ENCODE measurements around the gene SPTLC3. TPM values are rescaled to one million over a fixed set of nuclear protein-coding genes. Genes with fewer than 3 reads are reported as not detected.

SPTLC3 gene
- total RNA-seq, 1 experiment from 2014 or later, result 10.7 TPM

DNA sequence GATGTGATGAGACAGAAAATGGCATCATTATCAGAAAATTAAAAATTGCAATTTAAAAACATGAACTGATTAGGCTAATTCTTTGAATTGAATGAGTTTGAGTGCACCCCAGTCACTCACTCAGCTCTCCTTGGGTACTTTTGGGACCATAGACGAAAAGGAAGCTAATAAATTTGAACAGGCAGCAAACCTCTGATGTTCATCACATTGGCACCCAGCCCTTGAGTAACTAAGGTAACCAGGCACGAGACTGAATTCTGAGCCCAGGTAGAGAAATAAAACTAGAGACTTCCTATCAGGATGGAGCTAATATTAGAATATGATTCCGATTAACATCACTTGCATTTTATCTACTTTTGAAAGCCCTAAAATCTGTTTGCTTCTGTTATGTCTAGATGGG, 131.4 kb downstream of the SPTLC3 start:
- Histone ChIP-seq H3K27me3 (ENCODE audit: insufficient read depth, low read depth) (no peaks in the 10 kb centered on the region), H3K27ac (no peak overlapping the region), H2AFZ (no peak overlapping the region), H3K4me2 (no peak overlapping the region), H3K9me2 (ENCODE audit: insufficient read depth) (no peaks in the 10 kb centered on the region; the same call in 1 of the 2 replicates), H3K79me2 (ENCODE audit: low read depth) (no peaks in the 10 kb centered on the region), H3K4me1 (replicated peaks; ENCODE audit: insufficient read depth) (no peaks in the 10 kb centered on the region), H3K4me3 (no peak overlapping the region), H3F3A (ENCODE audit: insufficient read depth, low read depth) (no peaks in the 10 kb centered on the region), H4K20me1 (ENCODE audit: insufficient read depth) (no peaks in the 10 kb centered on the region), H3K9me3 (ENCODE audit: insufficient read depth, low read depth) (no peaks in the 10 kb centered on the region), H3K36me3 (ENCODE audit: low read depth) (no peaks in the 10 kb centered on the region)
- no peak for TF ChIP-seq EZH2 (IDR thresholded peaks at IDR 0.05; ENCODE audit: low read depth)
- TF ChIP-seq, protein P1, sequence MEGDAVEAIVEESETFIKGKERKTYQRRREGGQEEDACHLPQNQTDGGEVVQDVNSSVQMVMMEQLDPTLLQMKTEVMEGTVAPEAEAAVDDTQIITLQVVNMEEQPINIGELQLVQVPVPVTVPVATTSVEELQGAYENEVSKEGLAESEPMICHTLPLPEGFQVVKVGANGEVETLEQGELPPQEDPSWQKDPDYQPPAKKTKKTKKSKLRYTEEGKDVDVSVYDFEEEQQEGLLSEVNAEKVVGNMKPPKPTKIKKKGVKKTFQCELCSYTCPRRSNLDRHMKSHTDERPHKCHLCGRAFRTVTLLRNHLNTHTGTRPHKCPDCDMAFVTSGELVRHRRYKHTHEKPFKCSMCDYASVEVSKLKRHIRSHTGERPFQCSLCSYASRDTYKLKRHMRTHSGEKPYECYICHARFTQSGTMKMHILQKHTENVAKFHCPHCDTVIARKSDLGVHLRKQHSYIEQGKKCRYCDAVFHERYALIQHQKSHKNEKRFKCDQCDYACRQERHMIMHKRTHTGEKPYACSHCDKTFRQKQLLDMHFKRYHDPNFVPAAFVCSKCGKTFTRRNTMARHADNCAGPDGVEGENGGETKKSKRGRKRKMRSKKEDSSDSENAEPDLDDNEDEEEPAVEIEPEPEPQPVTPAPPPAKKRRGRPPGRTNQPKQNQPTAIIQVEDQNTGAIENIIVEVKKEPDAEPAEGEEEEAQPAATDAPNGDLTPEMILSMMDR (conservative IDR thresholded peaks at IDR 0.05), result no peak
- DNase-seq, result no peak
- CTCF ChIA-PET, result no interaction called here
- intact Hi-C loops (cut with micrococcal nuclease; ENCODE audit: unreplicated experiment), result no loop called here
- no TSS peak for BruUV-seq (replicated peaks)
- POLR2A ChIA-PET (ENCODE audit: unreplicated experiment), result no interaction called here

DNA sequence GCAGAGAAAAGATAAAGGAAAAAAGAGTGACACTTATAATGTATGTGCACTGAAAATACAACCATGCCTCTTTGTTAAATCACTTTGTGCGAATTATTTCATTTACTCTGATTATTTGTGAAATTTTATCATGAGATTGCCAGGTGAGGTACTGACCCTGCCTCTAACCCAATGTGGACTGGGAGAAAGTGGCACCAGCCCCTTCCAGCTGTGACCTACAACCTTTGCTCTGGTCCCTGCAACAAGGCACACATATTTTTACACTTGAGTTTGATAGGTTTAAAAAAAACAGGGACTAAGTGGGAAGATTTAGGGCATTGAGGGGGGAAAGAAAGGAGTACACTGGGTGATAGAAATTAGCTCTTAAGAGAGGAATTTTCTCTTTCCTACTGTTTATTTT, 132.0 kb downstream of the SPTLC3 start:
- POLR2A ChIA-PET (ENCODE audit: unreplicated experiment), result no interaction called here
- Histone ChIP-seq H3K36me3 (ENCODE audit: low read depth) (no peaks in the 10 kb centered on the region), H3F3A (ENCODE audit: insufficient read depth, low read depth) (no peaks in the 10 kb centered on the region), H3K4me3 (no peak overlapping the region), H3K27me3 (ENCODE audit: insufficient read depth, low read depth) (no peaks in the 10 kb centered on the region), H2AFZ (no peak overlapping the region), H3K9me2 (ENCODE audit: insufficient read depth) (no peaks in the 10 kb centered on the region; the same call in 1 of the 2 replicates), H4K20me1 (ENCODE audit: insufficient read depth) (no peaks in the 10 kb centered on the region), H3K4me2 (no peak overlapping the region), H3K79me2 (ENCODE audit: low read depth) (no peaks in the 10 kb centered on the region), H3K4me1 (replicated peaks; ENCODE audit: insufficient read depth) (no peaks in the 10 kb centered on the region), H3K27ac (no peak overlapping the region), H3K9me3 (ENCODE audit: insufficient read depth, low read depth) (no peaks in the 10 kb centered on the region)
- CTCF ChIA-PET, result no interaction called here
- TF ChIP-seq EZH2 (IDR thresholded peaks at IDR 0.05; ENCODE audit: low read depth), result no peak
- TF ChIP-seq, protein P1 (conservative IDR thresholded peaks at IDR 0.05), result no peak
- no peak for DNase-seq
- BruUV-seq (replicated peaks), result no TSS peak
- intact Hi-C loops (cut with micrococcal nuclease; ENCODE audit: unreplicated experiment), result no loop called here

DNA sequence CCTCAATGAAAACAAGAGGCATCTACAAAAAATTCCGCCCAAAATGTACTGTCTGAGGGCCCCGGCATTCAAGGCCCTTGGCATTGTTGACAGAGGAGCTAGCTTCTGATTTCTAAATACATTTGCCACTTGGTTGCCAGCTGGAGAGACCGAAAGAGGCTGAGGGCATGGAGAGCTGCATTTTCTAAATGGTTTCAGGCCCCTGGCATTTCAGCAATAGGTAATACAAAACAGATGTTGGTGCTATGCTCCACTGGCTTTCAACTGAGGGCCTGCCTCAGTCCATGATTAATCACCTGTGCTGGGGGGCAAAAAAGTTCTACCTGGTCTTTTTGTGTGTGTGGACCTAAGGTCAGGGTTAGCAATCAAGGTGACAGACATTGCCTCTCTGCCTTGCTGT, 132.8 kb downstream of the SPTLC3 start:
- no peak overlapping the region for H3K4me2 ChIP-seq
- TF ChIP-seq, protein P1 (conservative IDR thresholded peaks at IDR 0.05), result no peak
- TF ChIP-seq EZH2 (IDR thresholded peaks at IDR 0.05; ENCODE audit: low read depth), result no peak
- H3K9me3 ChIP-seq (ENCODE audit: insufficient read depth, low read depth), result no peaks in the 10 kb centered on the region
- H3K27ac ChIP-seq, result no peak overlapping the region
- H3K79me2 ChIP-seq (ENCODE audit: low read depth), result no peaks in the 10 kb centered on the region
- no peaks in the 10 kb centered on the region for H3K4me1 ChIP-seq (replicated peaks; ENCODE audit: insufficient read depth)
- no TSS peak for BruUV-seq (replicated peaks)
- CTCF ChIA-PET, result no interaction called here
- DNase-seq, result no peak
- intact Hi-C loops (cut with micrococcal nuclease; ENCODE audit: unreplicated experiment), result no loop called here
- H4K20me1 ChIP-seq (ENCODE audit: insufficient read depth), result no peaks in the 10 kb centered on the region
- POLR2A ChIA-PET (ENCODE audit: unreplicated experiment), result no interaction called here
- H3K27me3 ChIP-seq (ENCODE audit: insufficient read depth, low read depth), result no peaks in the 10 kb centered on the region
- H3K36me3 ChIP-seq (ENCODE audit: low read depth), result no peaks in the 10 kb centered on the region
- no peaks in the 10 kb centered on the region for H3F3A ChIP-seq (ENCODE audit: insufficient read depth, low read depth)
- no peaks in the 10 kb centered on the region; the same call in 1 of the 2 replicates for H3K9me2 ChIP-seq (ENCODE audit: insufficient read depth)
- no peak overlapping the region for H2AFZ ChIP-seq
- H3K4me3 ChIP-seq, result no peak overlapping the region
